Measurements from ENCODE around the gene CADM2.
"Not testable (repeated sequence)": the region's sequence is repeated elsewhere in the genome, so short reads cannot be mapped to it uniquely, and the experiment has no call there.

CADM2 gene

DNA sequence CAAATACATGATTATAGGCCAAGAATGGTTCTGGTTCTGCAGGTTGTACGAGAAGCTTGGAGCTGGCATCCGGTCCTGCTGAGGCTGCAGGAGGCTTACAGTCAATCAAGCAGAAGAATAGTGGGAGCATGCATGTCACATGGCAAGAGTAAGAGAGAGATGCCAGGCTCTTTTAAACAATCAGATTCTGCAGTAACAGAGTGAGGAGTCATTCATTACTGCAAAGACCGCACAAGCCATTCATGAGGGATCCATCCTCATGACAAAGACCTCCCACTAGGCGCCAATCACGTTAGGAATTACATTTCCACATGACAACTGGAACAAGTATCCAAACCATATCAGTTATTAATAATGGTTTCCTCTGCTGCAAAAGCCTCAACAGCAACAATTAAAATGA is 536.8 kb downstream of the CADM2 start:
- no peak for FAIRE-seq

DNA sequence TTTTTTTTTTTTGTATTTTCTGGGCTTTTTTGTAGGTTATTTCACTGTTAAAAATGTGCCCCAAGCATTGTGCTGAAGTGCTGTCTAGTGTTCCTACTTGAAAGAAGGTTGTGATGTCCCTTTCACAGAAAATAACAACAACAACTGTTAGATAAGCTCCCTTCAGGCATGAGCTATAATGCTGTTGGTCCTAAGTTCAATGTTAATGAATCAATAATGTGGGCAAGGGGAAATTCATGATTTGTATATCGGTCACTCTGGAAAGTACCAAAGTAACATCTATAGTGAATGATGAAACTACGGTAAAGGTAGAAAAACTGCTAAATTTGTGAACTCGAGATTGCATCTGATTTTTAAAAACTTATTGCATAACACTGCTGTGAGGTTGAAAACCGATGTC is 539.4 kb downstream of the CADM2 start:
- no peak for FAIRE-seq

DNA sequence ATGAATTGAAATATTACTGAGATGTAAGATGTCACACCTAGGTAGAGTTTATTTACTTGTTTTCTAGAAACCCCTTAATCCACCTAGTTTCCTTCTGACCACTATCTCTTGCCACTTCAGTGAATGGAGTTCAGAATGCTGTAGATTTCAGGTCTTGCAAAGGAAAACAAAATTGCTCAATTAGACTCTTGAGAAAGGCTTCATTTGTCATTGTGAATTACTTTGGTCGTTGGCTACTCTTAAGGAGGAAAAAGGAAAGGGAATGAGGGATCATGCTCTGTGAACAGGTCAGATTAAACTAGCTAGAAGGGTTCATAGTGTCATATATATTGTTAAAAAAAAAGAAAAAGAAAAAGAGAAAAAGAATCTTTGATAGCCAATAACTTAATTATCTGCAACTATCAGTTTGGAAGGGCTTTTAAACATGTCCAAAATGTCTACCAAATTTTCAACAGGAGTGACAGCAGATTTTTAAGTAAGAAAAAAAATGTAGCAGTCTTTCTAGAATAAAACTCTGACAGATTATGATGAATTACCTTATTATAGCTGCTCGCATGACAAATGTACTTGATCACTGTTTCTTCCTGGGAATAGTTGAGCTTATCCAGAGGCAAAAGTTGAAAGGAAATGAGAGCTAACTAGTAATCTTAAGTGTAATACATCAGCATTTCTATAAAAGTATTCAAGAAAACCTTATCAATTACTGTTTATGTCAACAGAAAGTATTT is 543.5 kb downstream of the CADM2 start:
- FAIRE-seq, result no peak

DNA sequence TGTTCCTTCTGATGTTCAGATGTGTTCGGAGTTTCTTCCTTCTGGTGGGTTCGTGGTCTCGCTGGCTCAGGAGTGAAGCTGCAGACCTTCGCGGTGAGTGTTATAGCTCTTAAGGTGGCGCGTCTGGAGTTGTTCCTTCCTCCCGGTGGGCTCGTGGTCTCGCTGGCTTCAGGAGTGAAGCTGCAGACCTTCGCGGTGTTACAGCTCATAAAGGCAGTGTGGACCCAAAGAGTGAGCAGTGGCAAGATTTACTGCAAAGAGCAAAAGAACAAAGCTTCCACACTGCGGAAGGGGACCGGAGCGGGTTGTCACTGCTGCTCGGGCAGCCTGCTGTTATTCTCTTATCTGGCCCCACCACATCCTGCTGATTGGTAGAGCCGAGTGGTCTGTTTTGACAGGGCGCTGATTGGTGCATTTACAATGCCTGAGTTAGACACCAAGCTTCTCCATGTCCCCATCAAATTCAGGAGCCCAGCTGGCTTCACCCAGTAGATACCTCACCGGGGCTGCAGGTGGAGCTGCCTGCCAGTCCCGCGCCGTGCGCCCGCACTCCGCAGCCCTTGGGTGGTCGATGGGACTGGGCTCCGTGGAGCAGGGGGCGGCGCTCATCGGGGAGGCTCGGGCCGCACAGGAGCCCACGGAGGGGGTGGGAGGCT is 545.5 kb downstream of the CADM2 start:
- not testable (repeated sequence) for FAIRE-seq

DNA sequence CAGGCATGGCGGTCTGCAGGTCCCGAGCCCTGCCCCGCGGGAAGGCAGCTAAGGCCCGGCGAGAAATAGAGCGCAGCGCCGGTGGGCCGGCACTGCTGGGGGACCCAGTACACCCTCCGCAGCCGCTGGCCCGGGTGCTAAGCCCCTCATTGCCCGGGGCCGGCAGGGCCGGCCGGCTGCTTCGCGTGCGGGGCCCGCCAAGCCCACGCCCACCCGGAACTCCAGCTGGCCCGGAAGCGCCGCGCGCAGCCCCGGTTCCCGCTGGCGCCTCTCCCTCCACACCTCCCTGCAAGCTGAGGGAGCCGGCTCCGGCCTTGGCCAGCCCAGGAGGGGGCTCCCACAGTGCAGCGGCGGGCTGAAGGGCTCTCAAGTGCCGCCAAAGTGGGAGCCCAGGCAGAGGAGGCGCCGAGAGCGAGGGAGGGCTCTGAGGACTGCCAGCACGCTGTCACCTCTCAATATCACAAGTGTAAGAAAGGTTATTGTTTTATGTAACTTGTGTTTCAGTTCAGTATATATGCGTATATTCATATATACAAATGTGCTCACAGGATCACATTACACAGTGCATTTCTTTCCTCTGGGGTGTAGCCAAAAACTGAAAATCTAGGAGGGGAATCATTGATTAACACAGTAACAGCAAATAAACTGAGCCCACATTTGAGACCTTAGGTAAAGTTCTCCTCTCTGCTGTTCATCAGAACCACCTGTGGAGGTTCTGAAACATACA is 546.2 kb downstream of the CADM2 start:
- not testable (repeated sequence) for FAIRE-seq

DNA sequence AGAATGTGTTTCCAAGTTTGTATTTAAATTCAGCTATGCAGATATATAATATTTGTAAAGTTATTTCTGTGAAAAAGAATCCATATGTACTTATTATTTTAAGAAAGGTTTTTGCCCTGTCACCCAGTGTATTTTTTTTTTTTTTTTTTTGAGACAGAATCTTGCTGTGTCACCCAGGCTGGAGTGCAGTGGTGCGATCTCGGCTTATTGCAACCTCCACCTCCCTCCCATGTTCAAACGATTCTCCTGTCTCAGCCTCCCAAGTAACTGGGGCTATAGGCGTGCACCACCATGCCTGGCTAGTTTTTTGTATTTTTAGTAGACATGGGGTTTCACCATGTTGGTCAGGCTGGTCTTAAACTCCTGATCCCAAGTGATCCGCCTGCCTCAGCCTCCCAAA is 548.3 kb downstream of the CADM2 start:
- not testable (repeated sequence) for FAIRE-seq

DNA sequence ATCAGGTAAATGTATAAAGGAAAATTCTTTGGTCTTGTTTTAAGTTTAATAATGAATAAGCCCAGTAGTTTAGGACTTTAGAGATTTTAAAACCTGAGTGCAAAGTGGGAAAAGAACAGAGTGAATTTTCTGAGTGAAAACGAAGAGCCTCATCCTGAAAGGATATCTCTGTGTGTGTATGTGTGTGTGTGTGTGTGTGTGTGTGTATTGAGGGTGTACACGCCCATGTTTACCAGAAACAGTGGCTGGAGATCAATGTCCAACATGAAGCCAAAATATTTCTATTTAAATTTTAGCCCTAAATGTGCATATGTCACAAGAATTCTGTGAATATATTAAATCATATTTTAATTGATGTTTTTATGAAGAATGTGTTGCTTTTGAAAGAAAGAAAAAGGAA is 549.9 kb downstream of the CADM2 start:
- no peak for FAIRE-seq

DNA sequence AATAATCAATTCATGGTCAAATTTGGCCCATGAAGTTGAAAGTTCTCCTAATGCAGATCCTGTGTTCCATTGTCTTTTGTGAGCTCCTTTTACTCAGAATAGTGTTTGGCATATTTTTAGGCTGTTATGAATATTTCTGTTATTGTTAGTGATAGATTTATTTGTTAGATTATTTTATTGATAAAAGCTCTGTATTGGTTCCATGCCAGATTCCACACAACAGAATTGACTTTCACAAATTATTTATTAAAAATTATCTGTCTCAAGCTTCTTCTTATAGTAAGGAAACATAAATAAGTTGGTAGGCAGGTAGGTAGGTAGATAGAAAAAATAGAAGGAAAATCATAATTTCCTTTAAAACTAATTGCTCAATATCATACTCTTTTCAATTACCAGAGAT is 557.4 kb downstream of the CADM2 start:
- FAIRE-seq, result no peak

DNA sequence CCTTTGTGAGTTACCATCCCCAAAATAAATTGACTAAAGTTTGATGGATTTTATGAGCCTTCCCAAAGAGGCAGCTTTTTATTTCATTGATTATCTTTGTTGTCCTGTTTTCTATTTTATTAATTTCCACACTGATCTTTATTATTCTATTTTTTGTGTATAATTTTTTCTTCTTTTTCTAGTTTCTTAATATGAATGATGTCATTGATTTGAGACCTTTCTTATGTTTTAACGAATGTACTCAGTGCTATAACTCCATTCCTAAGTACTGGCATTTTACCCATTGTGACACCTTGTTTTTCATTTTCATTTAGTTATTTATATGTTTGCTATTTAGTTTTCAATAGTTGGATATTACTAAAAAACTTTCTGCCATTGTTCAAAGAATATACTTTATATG is 565.3 kb downstream of the CADM2 start:
- peak; percentile 37 for FAIRE-seq

DNA sequence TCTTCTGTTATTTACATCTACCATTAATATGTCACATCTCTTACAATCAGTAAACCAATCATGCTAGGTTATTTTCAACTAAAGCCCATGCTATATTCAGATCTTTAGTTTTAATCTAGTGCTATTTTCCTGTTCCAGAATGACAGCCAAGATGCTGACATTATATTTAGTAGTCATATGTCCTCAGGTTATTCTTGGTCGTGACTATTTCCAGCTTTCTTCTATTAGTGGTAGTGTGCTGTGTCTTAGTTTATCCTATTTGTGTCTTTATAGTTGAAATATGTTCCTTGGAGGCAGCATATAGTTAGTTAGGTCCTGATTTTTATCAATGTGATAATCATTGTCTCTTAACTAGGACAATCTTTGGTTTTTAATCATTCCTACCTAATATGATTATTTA is 566.5 kb downstream of the CADM2 start:
- FAIRE-seq, result no peak

DNA sequence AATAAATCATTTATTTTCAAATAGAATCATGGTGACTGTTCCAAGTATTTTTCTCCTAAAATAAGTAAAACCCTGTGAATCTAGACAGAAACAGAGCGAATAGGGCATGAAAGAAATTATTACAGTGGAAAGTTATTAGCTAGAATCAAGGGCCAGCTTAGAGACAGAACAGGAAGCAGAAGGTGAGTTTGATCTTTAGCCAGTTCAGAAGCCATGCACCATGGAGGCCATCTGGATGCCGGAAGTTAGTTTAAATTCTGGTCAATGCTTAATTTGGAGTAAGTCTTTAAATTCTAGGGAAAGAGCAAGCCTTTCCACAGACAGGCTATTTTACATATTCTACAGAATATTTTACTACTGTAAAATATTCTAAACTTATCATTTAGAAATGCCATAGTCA is 574.8 kb downstream of the CADM2 start:
- FAIRE-seq, result no peak

DNA sequence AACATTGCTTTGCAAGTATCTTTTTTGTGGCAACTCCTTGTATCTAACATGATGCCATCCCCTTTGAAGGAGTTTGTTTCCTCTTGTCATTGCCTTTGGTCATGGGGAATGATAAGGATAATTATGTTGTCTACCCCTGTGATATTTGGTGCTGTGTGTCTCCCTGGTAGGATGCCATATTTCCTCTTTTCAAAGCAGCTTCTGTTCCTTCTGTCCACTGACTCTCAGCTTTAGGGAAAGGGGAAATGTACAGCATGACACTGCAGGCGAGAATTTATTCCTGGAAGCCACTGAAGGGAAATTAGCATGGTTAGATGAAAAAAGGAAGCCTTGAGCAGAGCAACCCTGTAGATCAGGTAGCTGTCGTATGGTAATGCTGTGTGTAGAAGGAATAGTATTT is 576.7 kb downstream of the CADM2 start:
- FAIRE-seq, result no peak

DNA sequence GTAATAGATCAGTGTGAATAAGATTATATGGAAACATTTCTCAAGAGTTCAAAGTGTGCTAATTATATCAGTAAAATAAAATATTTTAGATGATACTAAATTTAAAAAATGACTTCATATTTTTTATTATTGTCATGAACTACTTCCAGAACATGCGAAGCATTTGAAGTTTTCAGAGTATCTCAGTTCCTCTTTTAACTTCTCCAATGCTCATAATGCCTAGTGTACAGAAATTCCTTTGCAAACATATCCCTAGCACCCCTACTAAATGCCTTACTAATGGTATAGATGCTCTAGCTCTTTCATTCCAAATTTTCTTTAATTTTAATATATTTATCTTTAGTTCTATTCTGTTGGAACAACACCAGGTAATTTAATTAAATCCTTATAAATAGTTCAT is 580.4 kb downstream of the CADM2 start:
- FAIRE-seq, result no peak

DNA sequence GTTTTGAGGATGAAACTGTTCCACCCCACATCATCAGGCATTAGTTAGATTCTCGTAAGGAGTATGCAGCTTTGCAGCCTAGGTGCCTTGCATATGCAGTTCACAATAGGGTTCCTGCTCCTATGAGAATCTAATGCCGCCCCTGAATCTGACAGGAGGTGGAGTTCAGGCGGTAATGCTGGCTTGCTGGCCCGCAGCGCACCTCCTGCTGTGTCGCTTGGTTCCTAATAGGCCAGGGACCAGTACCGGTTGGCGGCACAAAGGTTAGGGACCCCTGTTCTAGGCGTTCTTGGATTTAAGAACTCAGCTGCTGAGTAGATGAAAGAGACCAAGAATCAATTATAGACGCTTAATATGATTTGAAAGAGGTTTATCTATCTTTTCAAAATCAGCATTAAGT is 595.4 kb downstream of the CADM2 start:
- no peak for FAIRE-seq

DNA sequence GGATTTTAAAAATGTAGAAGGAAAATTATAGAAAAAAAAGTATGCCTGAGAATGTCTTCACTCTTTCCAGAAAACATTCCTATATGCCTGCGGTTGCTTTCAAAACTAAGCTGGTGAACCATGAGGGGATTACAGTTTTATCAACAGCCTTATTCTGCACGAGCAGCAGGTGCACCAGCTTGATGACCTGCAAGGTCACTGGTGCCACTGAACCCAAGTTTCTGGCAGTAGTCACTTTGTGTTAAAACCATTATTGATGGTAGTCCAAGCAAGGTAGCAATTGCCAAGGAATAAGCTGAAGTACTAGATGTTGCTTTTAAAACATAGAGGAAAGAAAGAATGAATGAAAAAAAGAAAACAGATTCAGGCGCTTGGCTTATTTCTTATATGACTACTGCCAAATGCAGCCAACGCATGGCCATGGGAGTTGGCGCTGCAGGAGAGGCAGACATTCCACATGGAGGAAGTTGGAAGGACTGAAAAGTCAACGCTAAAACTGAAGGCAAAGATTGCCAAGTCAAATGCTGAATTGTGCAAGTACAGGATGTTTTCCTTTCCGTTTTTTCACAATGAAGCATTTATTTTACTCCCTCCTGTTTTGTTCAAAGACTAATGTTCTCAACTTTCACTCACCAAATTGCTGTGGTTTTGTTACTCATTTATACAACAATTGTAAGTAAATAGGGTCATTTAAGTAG is 601.4 kb downstream of the CADM2 start:
- FAIRE-seq, result no peak

DNA sequence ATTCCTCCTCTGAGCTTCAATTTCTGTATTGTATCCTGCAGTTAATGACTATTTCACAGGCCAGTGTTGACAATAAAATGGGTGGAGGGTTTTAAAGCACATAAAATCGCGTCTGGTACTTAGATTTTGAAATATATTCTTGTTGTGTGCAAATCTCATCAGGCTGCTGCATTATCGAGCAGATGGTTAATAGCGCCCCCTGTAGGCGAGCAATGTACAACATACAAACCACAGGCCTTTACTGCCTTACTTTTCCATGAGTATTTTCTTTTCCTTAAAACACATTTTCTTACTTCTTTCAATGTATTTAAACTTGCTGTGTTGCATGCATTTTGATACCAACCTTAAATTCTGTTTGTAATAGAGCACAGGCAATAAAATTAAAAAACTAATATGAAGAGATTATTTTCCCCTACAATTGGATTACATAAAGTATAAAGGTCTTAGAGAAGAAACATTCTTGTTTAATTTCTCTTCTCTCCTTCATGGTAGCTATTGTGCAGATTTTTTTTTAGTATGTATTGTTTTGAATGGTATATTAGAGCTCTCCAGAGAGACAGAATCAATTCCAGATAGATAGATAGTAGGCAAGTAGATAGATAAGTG is 608.4 kb downstream of the CADM2 start:
- no peak for FAIRE-seq

DNA sequence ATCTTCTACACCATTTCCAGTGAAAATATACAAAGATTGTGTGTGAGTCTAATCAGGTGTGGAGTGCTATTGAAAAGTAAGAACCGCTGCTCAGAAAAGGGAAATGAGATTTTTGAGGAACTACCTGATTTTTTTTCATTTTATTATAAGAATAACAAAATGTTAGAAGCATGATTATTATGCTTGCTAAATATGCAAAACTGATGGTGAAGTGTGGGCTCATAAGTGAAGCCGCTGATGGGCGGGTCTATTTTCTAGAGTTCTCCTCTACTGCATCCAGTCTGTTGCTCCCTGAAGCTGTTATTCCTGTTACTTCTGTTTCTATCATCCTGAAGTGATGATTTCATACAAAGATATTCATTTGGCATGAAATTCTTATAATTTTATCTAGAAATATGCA is 612.0 kb downstream of the CADM2 start:
- FAIRE-seq, result no peak

DNA sequence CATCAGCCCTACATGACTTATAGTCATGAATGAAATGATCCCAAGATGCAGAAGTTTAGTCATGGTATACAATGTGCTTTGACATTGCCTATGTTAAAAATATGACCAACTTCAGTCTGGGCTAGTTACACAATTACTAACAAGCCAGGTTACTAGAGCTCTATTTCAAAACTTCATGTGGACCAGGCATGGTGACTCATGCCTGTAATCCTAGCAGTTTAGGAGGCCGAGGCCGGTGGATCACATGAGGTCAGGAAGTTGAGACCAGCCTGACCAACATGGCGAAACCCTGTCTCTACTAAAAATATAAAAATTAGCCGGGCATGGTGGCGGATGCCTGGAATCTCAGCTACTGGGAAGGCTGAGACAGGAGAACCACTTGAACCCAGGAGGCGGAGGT is 613.0 kb downstream of the CADM2 start:
- no peak for FAIRE-seq

DNA sequence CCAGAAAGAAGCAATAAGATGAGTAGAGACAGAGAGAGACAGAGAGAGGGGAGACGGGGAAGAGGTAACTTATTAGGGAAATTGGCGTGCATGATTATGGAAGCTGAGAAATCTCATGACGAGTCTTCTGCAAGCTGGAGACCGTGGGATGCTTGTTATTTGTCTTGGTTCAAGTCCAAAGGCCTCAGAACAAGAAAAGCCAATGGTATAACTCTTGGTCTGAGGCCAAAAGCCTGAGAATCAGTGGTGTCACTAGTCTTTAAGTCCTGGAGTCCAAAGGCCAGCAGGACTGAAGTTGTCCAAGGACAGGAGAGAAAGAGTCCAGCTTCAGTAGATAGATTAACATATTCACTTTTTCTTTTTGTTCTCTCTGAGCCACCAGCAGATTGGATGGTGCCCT is 613.6 kb downstream of the CADM2 start:
- FAIRE-seq, result no peak

DNA sequence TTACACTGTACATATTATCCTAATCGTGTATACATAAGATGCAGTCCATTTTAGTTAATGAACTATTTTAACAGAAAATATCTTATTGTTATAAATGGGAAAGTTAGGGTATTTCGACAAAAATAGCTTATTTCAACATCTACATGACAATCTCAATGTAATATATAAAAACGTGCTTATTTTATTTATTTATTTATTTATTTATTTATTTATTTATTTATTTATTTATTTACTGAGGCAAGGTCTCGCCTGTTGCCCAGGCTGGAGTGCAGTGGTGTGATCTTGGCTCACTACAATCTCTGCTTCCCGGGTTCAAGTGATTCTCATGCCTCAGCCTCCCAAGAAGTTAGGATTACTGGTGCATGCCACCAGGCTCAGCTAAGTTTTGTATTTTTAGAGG is 614.2 kb downstream of the CADM2 start:
- peak; percentile 53 for FAIRE-seq

DNA sequence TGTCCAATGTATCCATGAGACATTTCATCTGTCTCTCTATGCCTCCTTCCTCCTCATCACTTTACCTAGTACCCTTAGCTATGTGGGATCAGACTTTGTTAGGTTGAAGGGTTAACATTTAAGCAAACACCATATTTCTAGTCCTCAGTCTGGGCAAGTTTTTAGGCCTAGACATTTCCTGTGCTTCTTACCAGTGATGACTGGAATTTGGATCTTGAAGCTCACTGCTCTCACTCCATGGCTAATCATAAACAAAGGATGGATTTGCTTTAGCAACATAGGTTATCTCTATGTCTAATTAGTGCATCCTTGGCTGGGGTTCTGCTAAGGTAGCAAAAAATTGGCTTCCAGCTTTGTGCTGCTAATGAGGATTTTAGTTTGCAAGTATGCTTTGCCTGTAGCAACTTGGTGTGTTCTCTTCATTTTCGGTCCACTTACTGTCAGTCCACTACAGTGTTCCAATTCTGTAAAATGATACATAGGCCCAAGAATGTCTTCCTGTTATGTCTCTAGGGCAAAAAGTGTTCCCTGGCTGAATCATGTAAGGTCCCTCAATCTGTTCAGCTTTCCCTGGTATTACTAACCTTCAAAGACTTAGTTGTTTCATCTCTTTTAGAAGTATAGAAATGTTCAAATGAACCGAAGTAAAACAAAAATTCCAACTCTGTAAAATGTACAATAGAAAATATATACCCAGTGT is 615.4 kb downstream of the CADM2 start:
- FAIRE-seq, result no peak

DNA sequence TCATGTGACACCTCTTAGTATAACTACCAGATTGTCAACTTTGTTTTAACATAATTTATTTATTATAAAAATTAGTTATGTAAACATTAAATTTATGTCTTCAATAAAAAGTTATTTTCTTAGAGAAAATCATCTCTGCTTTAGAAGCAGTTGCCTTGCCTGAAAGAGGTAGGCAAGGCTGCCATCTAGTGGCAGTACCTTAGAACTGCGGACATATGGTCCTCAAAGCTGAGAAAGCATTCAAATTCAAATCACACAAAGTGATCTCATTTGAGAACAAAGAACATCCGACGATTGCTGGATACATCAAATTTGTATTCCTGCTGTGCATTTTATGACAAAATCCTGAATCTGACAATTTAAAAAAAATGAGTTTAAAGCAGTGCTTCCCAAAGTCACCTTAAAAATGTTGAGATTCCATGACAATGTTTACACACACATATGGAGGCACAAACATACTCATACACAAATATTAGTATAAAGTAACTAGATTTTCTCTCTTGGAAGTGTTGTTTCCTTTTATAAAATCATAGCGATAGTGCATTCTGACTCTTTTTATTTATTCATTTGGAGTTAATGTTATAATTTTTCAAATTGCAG is 617.4 kb downstream of the CADM2 start:
- peak; percentile 98 for FAIRE-seq

Data from A204.1 (cell line).